IMR-90 (cell line): ENCODE measurements around the gene MTMR1. TPM values are rescaled to one million over a fixed set of nuclear protein-coding genes. Genes with fewer than 3 reads are reported as not detected.

Source experiments
- ATAC-seq: fragments of 200-7000 bp; cut with Tn5 transposase; 2 replicates; pipeline ENCODE4 v1.9.1; 2020; ENCODE audit warnings: low read depth, mild to moderate bottlenecking, moderate library complexity
- BruUV-seq: library from RNA; stranded (reverse); fragments of 400-500 nt; replicated peaks from 2 replicates; lab custom pipeline; 2021; lab: Mats Ljungman, UMichigan
- CTCF ChIA-PET: fragments of 300-600 bp; formaldehyde crosslinking; extraction: SDS; loops from one replicate; lab custom pipeline; 2021; ENCODE audit warnings: antibody characterized with exemption; lab: Yijun Ruan, JAX
- POLR2A ChIA-PET: fragments of 300-600 bp; sonication (Branson Sonifier 250); formaldehyde crosslinking; loops from one replicate; lab custom pipeline; 2022; ENCODE audit warnings: antibody characterized with exemption; ENCODE audit not compliant: unreplicated experiment; lab: Charles Lee
- DNase-seq: peaks from one replicate; pipeline ENCODE4 v3.0.0; 2013
- H2AFZ ChIP-seq: replicated peaks from 2 replicates; pipeline ENCODE3; 2013; ENCODE audit warnings: low read length, mild to moderate bottlenecking; ENCODE audit not compliant: poor library complexity
- H2AK5ac ChIP-seq: 2 replicates; pipeline ENCODE4 v1.6.1; 2013; ENCODE audit warnings: low read depth, low read length, inconsistent platforms
- H2AK9ac ChIP-seq: replicated peaks from 2 replicates; pipeline ENCODE3; 2013; ENCODE audit warnings: mild to moderate bottlenecking, low read depth, low read length, moderate library complexity; ENCODE audit not compliant: poor library complexity
- H2BK120ac ChIP-seq: 2 replicates; pipeline ENCODE4 v1.6.1; 2013; ENCODE audit warnings: low read depth, low read length, inconsistent platforms
- H2BK15ac ChIP-seq: 3 replicates; pipeline ENCODE4 v1.6.1; 2013; ENCODE audit warnings: low read depth, low read length, inconsistent platforms
- H2BK20ac ChIP-seq: 2 replicates; pipeline ENCODE4 v1.6.1; 2013; ENCODE audit warnings: low read depth, mild to moderate bottlenecking, inconsistent platforms, low read length, moderate library complexity
- H2BK5ac ChIP-seq: 2 replicates; pipeline ENCODE4 v1.6.1; 2013; ENCODE audit warnings: mild to moderate bottlenecking, low read depth, low read length, inconsistent platforms; ENCODE audit not compliant: poor library complexity, severe bottlenecking
- H3K14ac ChIP-seq: replicated peaks from 2 replicates; pipeline ENCODE4 v1.6.1; 2013; ENCODE audit warnings: low read depth, low read length, inconsistent platforms
- H3K18ac ChIP-seq: 2 replicates; pipeline ENCODE4 v1.6.1; 2013; ENCODE audit warnings: low read depth, low read length, control low read depth
- H3K23ac ChIP-seq: 2 replicates; pipeline ENCODE4 v1.6.1; 2013; ENCODE audit warnings: low read depth, low read length, inconsistent platforms
- H3K27ac ChIP-seq: 2 replicates; pipeline ENCODE4 v1.5.1; 2013; ENCODE audit warnings: mild to moderate bottlenecking, control low read depth, low read length; ENCODE audit not compliant: insufficient read depth
- H3K27me3 ChIP-seq: 2 replicates; pipeline ENCODE4 v1.6.1; 2013; ENCODE audit warnings: low read length; ENCODE audit not compliant: control insufficient read depth, insufficient read depth
- H3K36me3 ChIP-seq: 2 replicates; pipeline ENCODE4 v1.6.1; 2013; ENCODE audit warnings: low read length, mixed read lengths; ENCODE audit not compliant: control insufficient read depth, insufficient read depth
- H3K4ac ChIP-seq: 2 replicates; pipeline ENCODE4 v1.6.1; 2013; ENCODE audit warnings: low read depth, low read length, inconsistent platforms
- H3K4me1 ChIP-seq: 2 replicates; pipeline ENCODE4 v1.6.1; 2013; ENCODE audit warnings: low read length, mixed read lengths; ENCODE audit not compliant: control insufficient read depth, insufficient read depth
- H3K4me2 ChIP-seq: 2 replicates; pipeline ENCODE4 v1.6.1; 2013; ENCODE audit warnings: low read depth, mild to moderate bottlenecking, control low read depth, low read length, moderate library complexity
- H3K4me3 ChIP-seq: 2 replicates; pipeline ENCODE4 v1.5.1; 2013; ENCODE audit warnings: low read depth, mild to moderate bottlenecking, control low read depth, low read length, moderate library complexity; ENCODE audit not compliant: insufficient read depth
- H3K56ac ChIP-seq: 2 replicates; pipeline ENCODE4 v1.6.1; 2013; ENCODE audit warnings: low read length, inconsistent platforms; ENCODE audit not compliant: insufficient read depth; ENCODE audit errors: extremely low read depth
- H3K79me1 ChIP-seq, 2 experiments: 2 replicates each; pipeline ENCODE4 v1.6.1; 2013; ENCODE audit warnings: low read length in 2 of 2, inconsistent platforms in 1 of 2, low read depth in 1 of 2
- H3K9ac ChIP-seq: 2 replicates; pipeline ENCODE4 v1.6.1; 2013; ENCODE audit warnings: low read depth, low read length, control low read depth
- H3K9me1 ChIP-seq: 2 replicates; pipeline ENCODE4 v1.6.1; 2013; ENCODE audit warnings: low read length, inconsistent platforms; ENCODE audit not compliant: insufficient read depth
- H3K9me3 ChIP-seq: 2 replicates; pipeline ENCODE4 v1.6.1; 2013; ENCODE audit warnings: low read length; ENCODE audit not compliant: control insufficient read depth, insufficient read depth
- H4K20me1 ChIP-seq: 2 replicates; pipeline ENCODE4 v1.6.1; 2013; ENCODE audit warnings: low read length, inconsistent platforms; ENCODE audit not compliant: insufficient read depth
- H4K5ac ChIP-seq: 2 replicates; pipeline ENCODE4 v1.6.1; 2013; ENCODE audit warnings: mild to moderate bottlenecking, low read depth, low read length, control low read depth
- H4K8ac ChIP-seq, 2 experiments: 2 replicates each; pipeline ENCODE4 v1.6.1; 2013; ENCODE audit warnings: low read depth in 2 of 2, low read length in 2 of 2, control low read depth in 1 of 2, inconsistent platforms in 1 of 2
- H4K91ac ChIP-seq: 2 replicates; pipeline ENCODE4 v1.6.1; 2013; ENCODE audit warnings: low read depth, low read length, inconsistent platforms; ENCODE audit not compliant: insufficient read depth
- BHLHE40 ChIP-seq: fragments of 150-350 bp; IDR thresholded peaks from 2 replicates; pipeline ENCODE4 v1.6.1; 2016; ENCODE audit warnings: mild to moderate bottlenecking, low read depth, low read length
- CEBPB ChIP-seq: IDR thresholded peaks from 2 replicates; pipeline ENCODE4 v1.6.1; 2012; ENCODE audit warnings: low read depth, low read length, improper control_type of control experiment
- CHD1 ChIP-seq: IDR thresholded peaks from 2 replicates; pipeline ENCODE4 v1.6.1; 2012; ENCODE audit warnings: low read depth, low read length, improper control_type of control experiment
- ELK1 ChIP-seq: fragments of 150-350 bp; IDR thresholded peaks from 2 replicates; pipeline ENCODE4 v1.6.1; 2016; ENCODE audit warnings: low read depth, mild to moderate bottlenecking, low read length, moderate library complexity, borderline replicate concordance
- FOS ChIP-seq: fragments of 150-350 bp; IDR thresholded peaks from 2 replicates; pipeline ENCODE4 v1.6.1; 2016; ENCODE audit warnings: low read depth, low read length
- MAFK ChIP-seq: IDR thresholded peaks from 2 replicates; pipeline ENCODE4 v1.6.1; 2012; ENCODE audit warnings: low read depth, low read length, improper control_type of control experiment
- MAZ ChIP-seq: IDR thresholded peaks from 2 replicates; pipeline ENCODE4 v1.6.1; 2012; ENCODE audit warnings: low read depth, mild to moderate bottlenecking, low read length, improper control_type of control experiment, moderate library complexity, borderline replicate concordance
- MXI1 ChIP-seq: IDR thresholded peaks from 2 replicates; pipeline ENCODE4 v1.6.1; 2012; ENCODE audit warnings: low read depth, mild to moderate bottlenecking, low read length, moderate library complexity, borderline replicate concordance
- NFE2L2 ChIP-seq: fragments of 150-350 bp; IDR thresholded peaks from 2 replicates; pipeline ENCODE4 v1.6.1; 2016; ENCODE audit warnings: low read depth, mild to moderate bottlenecking, low read length
- POLR2A ChIP-seq: IDR thresholded peaks from 2 replicates; pipeline ENCODE4 v1.6.1; 2012; ENCODE audit warnings: mild to moderate bottlenecking, low read depth, low read length
- RCOR1 ChIP-seq: IDR thresholded peaks from 2 replicates; pipeline ENCODE4 v1.6.1; 2012; ENCODE audit warnings: mild to moderate bottlenecking, low read length, improper control_type of control experiment; ENCODE audit not compliant: insufficient replicate concordance
- RFX5 ChIP-seq: IDR thresholded peaks from 2 replicates; pipeline ENCODE4 v1.8.0; 2012; ENCODE audit warnings: low read depth, mild to moderate bottlenecking, low read length, moderate library complexity
- SMC3 ChIP-seq: fragments of 150-350 bp; IDR thresholded peaks from 2 replicates; pipeline ENCODE4 v1.6.1; 2016; ENCODE audit warnings: low read depth, mild to moderate bottlenecking, antibody characterized with exemption, low read length, moderate library complexity
- USF2 ChIP-seq: fragments of 150-350 bp; IDR thresholded peaks from 2 replicates; pipeline ENCODE4 v1.6.1; 2017; ENCODE audit warnings: mild to moderate bottlenecking, antibody characterized with exemption, low read length, low read depth
- WGBS, 2 experiments: methylation state at CpG; one replicate each; pipeline versions ENCODE4 v1.1.5 to v1.1.7; 2013; ENCODE audit warnings: missing lambda C conversion rate in 2 of 2; ENCODE audit not compliant: insufficient read length in 1 of 2; ENCODE audit errors: extremely low coverage in 2 of 2; 5-methylcytosine and 5-hydroxymethylcytosine counted together
- dilution Hi-C: fragments of 300-500 bp; cut with HindIII; formaldehyde crosslinking; loops from one replicate; pipeline ENCODE4 v1.14.3; 2018; ENCODE audit warnings: low sequenced_read_pairs; ENCODE audit not compliant: unreplicated experiment
- in situ Hi-C: fragments of 300-500 bp; cut with MboI; formaldehyde crosslinking; loops from 3 replicates; pipeline ENCODE4 v1.14.3; 2019; ENCODE audit warnings: low sequenced_read_pairs, inconsistent platforms, mixed read lengths
- intact Hi-C: fragments of 100-400 bp; cut with micrococcal nuclease; formaldehyde crosslinking; loops from 2 replicates; pipeline ENCODE4 v1.10.0; 2022
- polyA plus RNA-seq, 3 experiments: library from polyadenylated mRNA; depleted of rRNA; stranded (reverse); fragments of >200 nt; gene quantifications; 2 replicates each; pipeline ENCODE4 v1.2.3, GENCODE V29; 2012; ENCODE audit warnings: low replicate concordance in 1 of 3
- total RNA-seq: library from RNA; depleted of rRNA; stranded (reverse); fragments of >200 nt; gene quantifications from 2 replicates; pipeline ENCODE4 v1.2.3, GENCODE V29; 2012
- TF ChIP-seq, protein P1 (sequence below): conservative IDR thresholded peaks from 2 replicates; pipeline ENCODE4 v1.5.1; 2012; ENCODE audit warnings: mild to moderate bottlenecking, low read depth, low read length, improper control_type of control experiment

The MTMR1 gene
- total and polyA plus RNA-seq, 2 of the 4 experiments (the other 2 are of a cell fraction): 19.0 to 28.8 TPM

- dilution Hi-C loops: no loop called here
- no peak overlapping the region for H3K18ac ChIP-seq
- no peak overlapping the region for H4K8ac ChIP-seq
- H3K79me1 ChIP-seq: no peaks in the 10 kb centered on the region
- no peak overlapping the region for H2AK5ac ChIP-seq
- no peak overlapping the region for H3K27ac ChIP-seq
- ATAC-seq: no peak
- no peaks in the 10 kb centered on the region for H3K9me1 ChIP-seq
- H4K20me1 ChIP-seq: no peaks in the 10 kb centered on the region
- H3K4me1 ChIP-seq: peaks cover 3% of the 10 kb centered on the region; the same call in 1 of the 2 replicates
- WGBS, 2 experiments: 89% methylated on average over 7 of the region's 22 CpGs; no CpG with 5 or more reads in 1 of the 2 experiments
- no peak overlapping the region for H3K9ac ChIP-seq
- H3K23ac ChIP-seq: no peak overlapping the region
- H3K14ac ChIP-seq: no peak overlapping the region
- H3K56ac ChIP-seq: no peak overlapping the region
- H3K9me3 ChIP-seq: 0 out of 2 replicates have a peak, but pooled peaks cover 2% of the 10 kb centered on the region
- H2BK20ac ChIP-seq: no peak overlapping the region
- no peak overlapping the region for H2BK15ac ChIP-seq
- intact Hi-C loops: no loop called here
- H3K4me3 ChIP-seq: no peak overlapping the region
- TF ChIP-seq MXI1 (no peak), RFX5 (no peak), NFE2L2 (no peak), MAZ (no peak), FOS (no peak), SMC3 (no peak), USF2 (no peak), MAFK (no peak), BHLHE40 (no peak), RCOR1 (no peak), CHD1 (no peak), CEBPB (no peak), ELK1 (no peak), POLR2A (no peak)
- TF ChIP-seq, protein P1, sequence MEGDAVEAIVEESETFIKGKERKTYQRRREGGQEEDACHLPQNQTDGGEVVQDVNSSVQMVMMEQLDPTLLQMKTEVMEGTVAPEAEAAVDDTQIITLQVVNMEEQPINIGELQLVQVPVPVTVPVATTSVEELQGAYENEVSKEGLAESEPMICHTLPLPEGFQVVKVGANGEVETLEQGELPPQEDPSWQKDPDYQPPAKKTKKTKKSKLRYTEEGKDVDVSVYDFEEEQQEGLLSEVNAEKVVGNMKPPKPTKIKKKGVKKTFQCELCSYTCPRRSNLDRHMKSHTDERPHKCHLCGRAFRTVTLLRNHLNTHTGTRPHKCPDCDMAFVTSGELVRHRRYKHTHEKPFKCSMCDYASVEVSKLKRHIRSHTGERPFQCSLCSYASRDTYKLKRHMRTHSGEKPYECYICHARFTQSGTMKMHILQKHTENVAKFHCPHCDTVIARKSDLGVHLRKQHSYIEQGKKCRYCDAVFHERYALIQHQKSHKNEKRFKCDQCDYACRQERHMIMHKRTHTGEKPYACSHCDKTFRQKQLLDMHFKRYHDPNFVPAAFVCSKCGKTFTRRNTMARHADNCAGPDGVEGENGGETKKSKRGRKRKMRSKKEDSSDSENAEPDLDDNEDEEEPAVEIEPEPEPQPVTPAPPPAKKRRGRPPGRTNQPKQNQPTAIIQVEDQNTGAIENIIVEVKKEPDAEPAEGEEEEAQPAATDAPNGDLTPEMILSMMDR: no peak
- DNase-seq: no peak
- BruUV-seq: no TSS peak
- no peak overlapping the region for H2BK5ac ChIP-seq
- no peak overlapping the region for H2BK120ac ChIP-seq
- no peak overlapping the region for H3K4ac ChIP-seq
- no peak overlapping the region for H2AK9ac ChIP-seq
- H4K91ac ChIP-seq: no peak overlapping the region
- no peak overlapping the region for H2AFZ ChIP-seq
- H4K5ac ChIP-seq: no peak overlapping the region
- in situ Hi-C loops: no loop called here
- ChIA-PET CTCF (no interaction called here), POLR2A (no interaction called here)
- H3K27me3 ChIP-seq: no peaks in the 10 kb centered on the region
- H3K4me2 ChIP-seq: no peak overlapping the region
- H3K36me3 ChIP-seq: peaks cover 5% of the 10 kb centered on the region
These were observed 66.6 kb downstream of the MTMR1 start for GRCh38 chrX:150759568-150760416.
